Frontal cortex (tissue), 4 donors: ENCODE measurements around the gene CORO1C. TPM values are rescaled to one million over a fixed set of nuclear protein-coding genes. Genes with fewer than 3 reads are reported as not detected.

Experiments used
- DNase-seq, 2 donors: peaks; one replicate each; pipeline ENCODE4 v3.0.0; 2012; ENCODE audit warnings: low spot score in 2 of 2
- FAIRE-seq: peaks from 2 replicates; lab custom pipeline; 2012; peaks lifted over from hg19 to GRCh38; lab: Jason Lieb, UNC
- total RNA-seq: library from RNA; depleted of rRNA; stranded (reverse); fragments of >200 nt; gene quantifications from one replicate; pipeline ENCODE4 v1.2.3, GENCODE V29; 2014
- donor health status: control.
- donor health status: control.
- donor health status: control.

CORO1C gene
- total RNA-seq, 1 donor from 2014 or later = 171 TPM

GRCh38 chr12:108702595-108703320 is 28.6 kb downstream of the CORO1C start:
- DNase-seq (no peak), FAIRE-seq (no peak)

GRCh38 chr12:108701779-108702441 is 29.4 kb downstream of the CORO1C start:
- FAIRE-seq = no peak
- no peak for DNase-seq

- FAIRE-seq = no peak
- no peak for DNase-seq
Observed at GRCh38 chr12:108700833-108701541, 30.3 kb downstream of the CORO1C start.

GRCh38 chr12:108699955-108700563 is 31.3 kb downstream of the CORO1C start:
- no peak for DNase-seq
- FAIRE-seq = no peak

- no peak for FAIRE-seq
Observed at GRCh38 chr12:108697905-108698304, 33.4 kb downstream of the CORO1C start.

GRCh38 chr12:108696996-108697290 is 34.4 kb downstream of the CORO1C start:
- DNase-seq (no peak), FAIRE-seq (no peak)

More at GRCh38 chr12:108697905-108698304, 33.4 kb downstream of the CORO1C start:
- no peak for DNase-seq

GRCh38 chr12:108696111-108696995 is 35.0 kb downstream of the CORO1C start:
- FAIRE-seq (no peak), DNase-seq (no peak)

GRCh38 chr12:108694812-108695278 is 36.5 kb downstream of the CORO1C start:
- DNase-seq = no peak
- FAIRE-seq = no peak

- no peak for DNase-seq
- FAIRE-seq = no peak
Observed at GRCh38 chr12:108693751-108694150, 37.6 kb downstream of the CORO1C start.

GRCh38 chr12:108693186-108693730 is 38.1 kb downstream of the CORO1C start:
- DNase-seq (no peak), FAIRE-seq (no peak)

GRCh38 chr12:108691998-108692808 is 39.1 kb downstream of the CORO1C start:
- DNase-seq = no peak
- FAIRE-seq = no peak

GRCh38 chr12:108691175-108691997 is 39.9 kb downstream of the CORO1C start:
- DNase-seq (peak; percentile 41 to 67), FAIRE-seq (no peak)

GRCh38 chr12:108690542-108691174 is 40.7 kb downstream of the CORO1C start:
- DNase-seq = no peak
- FAIRE-seq = no peak

- DNase-seq (no peak), FAIRE-seq (no peak)
Observed at GRCh38 chr12:108690191-108690518, 41.2 kb downstream of the CORO1C start.

GRCh38 chr12:108689314-108690190 is 41.8 kb downstream of the CORO1C start:
- FAIRE-seq = no peak
- no peak for DNase-seq

GRCh38 chr12:108686780-108687179 is 44.5 kb downstream of the CORO1C start:
- no peak for FAIRE-seq
- no peak for DNase-seq
